ENCODE data around the gene TSPAN11.

- TF ChIP-seq CTCF (IDR thresholded peaks at IDR 0.05), result no peak
- no peak for TF ChIP-seq POLR2A (IDR thresholded peaks at IDR 0.05)
- TF ChIP-seq EP300 (IDR thresholded peaks at IDR 0.05), result no peak
Observed at GRCh38 chr12:30932881-30933280, 6.3 kb downstream of the TSPAN11 start.

Data from ovary (tissue), 3 donors.